Neural progenitor cell (in vitro differentiated cells): ENCODE results near the gene PDPR.

ENCODE experiments used
- EZH2 ChIP-seq: fragments of 200-600 bp; sonication (generic); IDR thresholded peaks from 2 replicates; pipeline ENCODE4 v1.6.1; 2017; ENCODE audit warnings: antibody characterized with exemption, mild to moderate bottlenecking, moderate library complexity
- TF ChIP-seq, protein P1 (sequence below): fragments of 200-600 bp; sonication (generic); IDR thresholded peaks from 2 replicates; pipeline ENCODE4 v1.5.1; 2017; ENCODE audit warnings: antibody characterized with exemption, mild to moderate bottlenecking

- TF ChIP-seq, protein P1, sequence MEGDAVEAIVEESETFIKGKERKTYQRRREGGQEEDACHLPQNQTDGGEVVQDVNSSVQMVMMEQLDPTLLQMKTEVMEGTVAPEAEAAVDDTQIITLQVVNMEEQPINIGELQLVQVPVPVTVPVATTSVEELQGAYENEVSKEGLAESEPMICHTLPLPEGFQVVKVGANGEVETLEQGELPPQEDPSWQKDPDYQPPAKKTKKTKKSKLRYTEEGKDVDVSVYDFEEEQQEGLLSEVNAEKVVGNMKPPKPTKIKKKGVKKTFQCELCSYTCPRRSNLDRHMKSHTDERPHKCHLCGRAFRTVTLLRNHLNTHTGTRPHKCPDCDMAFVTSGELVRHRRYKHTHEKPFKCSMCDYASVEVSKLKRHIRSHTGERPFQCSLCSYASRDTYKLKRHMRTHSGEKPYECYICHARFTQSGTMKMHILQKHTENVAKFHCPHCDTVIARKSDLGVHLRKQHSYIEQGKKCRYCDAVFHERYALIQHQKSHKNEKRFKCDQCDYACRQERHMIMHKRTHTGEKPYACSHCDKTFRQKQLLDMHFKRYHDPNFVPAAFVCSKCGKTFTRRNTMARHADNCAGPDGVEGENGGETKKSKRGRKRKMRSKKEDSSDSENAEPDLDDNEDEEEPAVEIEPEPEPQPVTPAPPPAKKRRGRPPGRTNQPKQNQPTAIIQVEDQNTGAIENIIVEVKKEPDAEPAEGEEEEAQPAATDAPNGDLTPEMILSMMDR: no peak
- TF ChIP-seq EZH2: no peak
These were observed 46.7 kb downstream of the PDPR start for GRCh38 chr16:70160821-70161220.
